COLO829 (cell line): Measurements from ENCODE around the gene SERPINF2.
"Not testable (repeated sequence)": the region's sequence is repeated elsewhere in the genome, so short reads cannot be mapped to it uniquely, and the experiment has no call there.

Experiments
- DNase-seq: peaks from one replicate; pipeline ENCODE4 v3.0.0; 2012; ENCODE audit warnings: low spot score

Gene SERPINF2

GRCh38 chr17:1792495-1793446 lies 50.1 kb downstream of the SERPINF2 start:
- DNase-seq = no peak

DNA sequence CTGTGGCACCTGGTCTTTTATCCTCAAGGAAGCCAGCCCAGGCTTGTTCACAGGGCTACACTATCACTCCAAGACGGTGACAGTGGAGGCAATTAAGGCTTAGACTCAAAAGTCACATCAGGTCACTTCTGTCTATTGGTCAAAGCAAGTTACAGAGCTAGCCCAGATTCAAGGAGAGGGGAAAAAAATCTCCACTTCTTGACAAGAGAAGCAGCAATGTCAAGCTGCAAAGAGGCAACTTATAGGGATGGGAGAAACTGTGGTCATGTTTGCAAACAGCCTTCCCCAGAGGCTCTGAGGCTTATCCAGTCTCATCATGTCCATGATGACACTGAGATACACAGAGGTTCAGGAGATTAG lies 50.8 kb downstream of the SERPINF2 start:
- DNase-seq = no peak

- no peak for DNase-seq
Measured at GRCh38 chr17:1796800-1797199, 54.1 kb downstream of the SERPINF2 start.

DNA sequence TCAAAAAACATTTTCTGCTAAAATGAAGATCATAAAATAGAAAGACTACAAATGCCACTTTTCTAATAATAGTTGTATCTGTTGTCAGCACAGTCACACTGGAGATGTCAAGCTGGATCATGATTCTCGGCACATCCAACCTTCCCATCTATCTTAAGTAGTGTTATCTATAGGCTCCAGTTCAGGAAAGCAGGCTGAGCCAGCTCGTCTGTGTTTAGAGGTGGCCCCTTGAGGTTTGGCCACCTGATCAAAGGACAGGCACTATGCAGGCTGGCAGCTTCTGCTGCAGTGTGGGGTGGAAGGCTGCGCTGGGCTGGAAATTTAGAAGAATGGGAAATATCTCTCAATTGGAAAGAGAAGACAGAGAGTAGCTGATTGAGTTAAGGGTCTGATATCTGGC lies 54.7 kb downstream of the SERPINF2 start:
- DNase-seq = no peak

GRCh38 chr17:1797846-1798245 lies 55.2 kb downstream of the SERPINF2 start:
- DNase-seq = not testable (repeated sequence)

- DNase-seq = no peak
Measured at GRCh38 chr17:1800240-1800639, 57.6 kb downstream of the SERPINF2 start.

DNA sequence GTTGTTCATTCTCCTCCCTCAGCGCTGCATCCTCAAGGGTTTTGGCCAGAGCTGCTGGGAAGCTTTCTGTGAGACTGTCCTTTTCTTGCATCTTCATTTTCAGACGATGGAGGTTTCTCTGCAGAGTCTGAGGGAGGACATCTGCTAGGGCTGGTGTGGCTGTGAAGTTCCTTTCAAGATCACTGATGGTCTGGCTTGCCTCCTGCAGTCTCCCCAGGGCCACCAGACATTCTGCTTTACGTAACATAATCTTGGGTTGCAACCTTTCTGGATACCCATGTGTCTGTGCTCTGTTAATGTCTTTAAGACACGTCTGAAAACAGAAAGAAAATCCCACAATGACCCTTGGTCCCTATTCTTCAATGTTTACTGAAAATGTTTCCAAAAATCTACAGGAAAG lies 58.0 kb downstream of the SERPINF2 start:
- DNase-seq = no peak

GRCh38 chr17:1802429-1802828 lies 59.8 kb downstream of the SERPINF2 start:
- DNase-seq = no peak

GRCh38 chr17:1803280-1803679 lies 60.6 kb downstream of the SERPINF2 start:
- no peak for DNase-seq
